NCI-H2029 treated with DMSO at 0.1 percent for 48 hours (cell line): ENCODE data around the gene TUBGCP2.

Experiments
- DNase-seq: peaks from one replicate; lab custom pipeline; 2025; lab: John Stamatoyannopoulos, UW

Gene TUBGCP2

DNA sequence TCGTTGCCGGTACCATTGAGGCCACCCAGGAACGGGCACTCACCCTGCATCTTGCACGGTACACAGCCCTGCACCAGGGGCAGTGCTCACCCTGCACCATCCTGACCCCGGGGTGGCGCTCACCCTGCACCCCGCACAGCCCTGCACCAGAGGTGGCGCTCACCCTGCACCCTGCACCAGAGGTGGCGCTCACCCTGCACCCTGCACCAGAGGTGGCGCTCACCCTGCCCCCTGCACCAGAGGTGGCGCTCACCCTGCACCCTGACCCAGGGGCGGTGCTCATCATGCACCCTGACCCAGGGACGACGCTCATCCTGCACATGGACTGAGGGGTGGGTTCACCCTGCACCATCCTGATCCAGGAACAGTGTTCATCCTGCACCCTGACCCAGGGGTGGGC is 6.4 kb downstream of the TUBGCP2 start:
- no peak for DNase-seq

DNA sequence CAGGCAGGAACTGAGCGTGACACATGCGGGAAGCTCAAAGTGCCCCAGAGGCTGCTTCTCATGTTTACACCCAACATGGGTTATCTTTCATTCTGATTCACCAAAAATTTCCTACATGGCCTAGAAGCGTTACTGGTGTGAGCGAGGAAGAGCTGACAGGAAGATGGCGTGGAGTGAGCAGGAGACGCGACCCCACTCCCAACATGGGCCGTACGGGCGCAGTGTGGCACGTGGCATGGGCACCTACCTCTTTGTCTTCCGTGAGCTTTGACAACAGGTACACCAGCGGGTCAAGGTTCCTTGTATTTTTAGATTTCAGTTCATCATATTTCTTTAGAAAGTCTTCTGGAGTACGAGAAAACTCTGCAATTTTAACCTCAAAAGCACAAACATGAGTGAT is 8.9 kb downstream of the TUBGCP2 start:
- DNase-seq, result no peak

DNA sequence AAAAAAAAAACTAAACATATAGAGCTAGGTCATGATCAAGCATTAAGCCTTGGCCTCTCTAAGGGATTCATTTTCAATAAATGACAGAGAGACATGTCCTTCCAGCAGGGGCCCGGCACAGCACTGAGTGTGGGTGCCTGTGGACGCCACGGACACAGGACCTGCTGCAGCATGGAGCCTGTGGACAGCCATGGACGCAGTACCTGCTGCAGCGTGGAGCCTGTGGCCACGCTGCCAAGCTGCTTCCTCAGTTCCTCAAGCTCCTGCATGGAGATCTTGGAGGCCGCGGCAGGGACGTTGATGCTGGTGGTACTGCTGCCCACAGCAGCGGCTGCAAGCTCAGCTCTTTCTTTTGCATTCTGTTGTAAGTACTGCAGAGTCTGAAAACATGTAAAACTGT is 9.4 kb downstream of the TUBGCP2 start:
- no peak for DNase-seq

DNA sequence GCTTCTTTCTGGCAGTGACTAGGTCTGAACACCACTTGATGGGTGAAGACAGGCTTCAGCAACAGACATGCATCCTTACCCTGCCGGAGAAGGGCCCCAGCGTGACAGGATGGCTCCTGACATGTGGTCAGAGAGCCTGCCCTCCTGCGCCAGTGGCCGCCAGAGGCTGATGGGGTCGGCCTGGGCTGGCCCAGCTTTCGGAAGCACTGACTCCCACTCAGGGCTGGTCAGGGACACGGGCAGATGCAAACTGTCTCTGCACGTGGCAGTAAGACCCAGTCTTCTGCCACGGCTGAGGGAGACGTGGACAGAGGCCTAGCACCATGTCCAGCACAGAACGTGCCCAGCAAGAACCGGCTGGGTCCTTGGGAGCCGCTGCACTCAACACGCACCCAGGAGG is 10.2 kb downstream of the TUBGCP2 start:
- no peak for DNase-seq

DNA sequence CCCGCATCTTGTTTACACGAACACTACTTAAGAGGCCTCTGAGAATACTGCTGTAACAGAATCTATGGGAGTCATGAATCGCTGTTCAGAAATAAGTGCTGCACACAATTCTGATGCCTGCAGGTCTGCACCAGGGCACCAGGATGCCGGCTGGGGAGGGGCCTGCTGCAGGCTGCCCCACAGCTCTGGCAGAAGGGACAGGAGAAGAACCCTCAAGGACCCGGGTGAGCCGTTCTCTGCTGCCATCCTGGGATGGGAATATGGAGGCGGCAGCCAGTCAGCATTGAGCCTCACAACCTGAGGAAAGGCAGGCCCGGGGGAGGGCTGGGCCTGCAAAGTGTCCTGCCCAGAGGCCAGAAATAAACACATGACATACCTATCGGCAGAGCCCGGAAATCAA is 11.2 kb downstream of the TUBGCP2 start:
- no peak for DNase-seq

DNA sequence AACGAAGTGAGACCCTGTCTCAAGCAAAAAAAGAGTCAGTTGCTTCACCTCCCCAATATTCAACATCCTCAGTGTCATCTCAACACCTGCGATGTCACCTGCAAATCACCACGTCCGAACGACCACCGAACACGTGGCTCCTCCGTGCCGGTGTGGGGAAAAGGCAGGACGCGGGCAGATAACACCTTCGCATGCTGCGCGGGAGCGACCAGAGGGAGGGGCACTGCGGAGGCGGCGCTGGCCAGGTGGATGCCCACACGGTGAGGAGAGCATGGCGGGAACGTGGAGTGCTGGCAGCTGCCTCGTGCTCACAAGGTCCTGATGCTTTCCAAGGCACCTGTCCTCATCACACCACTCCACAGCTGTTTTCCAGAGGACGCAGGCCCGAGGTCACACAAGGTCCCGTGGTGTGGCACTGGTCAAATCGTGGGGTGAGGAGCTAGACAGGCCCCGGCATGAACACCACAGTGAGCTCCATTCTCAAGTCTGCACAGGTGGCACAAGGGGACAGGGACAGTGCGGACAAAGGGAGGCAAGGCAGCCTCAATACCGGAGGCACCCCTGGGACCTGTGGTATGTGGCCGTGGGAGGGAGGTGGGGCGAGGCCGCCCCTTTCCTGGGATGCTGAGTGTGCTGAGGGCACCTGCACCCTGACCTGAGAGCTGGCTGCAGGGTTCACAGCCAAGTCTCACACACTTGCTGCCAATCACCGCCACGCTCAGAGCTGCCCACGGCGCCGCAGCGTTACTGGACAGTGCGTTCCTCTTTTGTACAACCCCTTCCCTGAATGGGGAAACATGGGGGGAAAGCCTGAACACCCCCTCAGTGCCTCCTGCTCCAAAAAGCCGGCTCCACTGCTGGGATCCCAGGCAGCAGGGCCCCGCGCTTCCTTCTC is 13.0 kb downstream of the TUBGCP2 start:
- DNase-seq, result no peak

DNA sequence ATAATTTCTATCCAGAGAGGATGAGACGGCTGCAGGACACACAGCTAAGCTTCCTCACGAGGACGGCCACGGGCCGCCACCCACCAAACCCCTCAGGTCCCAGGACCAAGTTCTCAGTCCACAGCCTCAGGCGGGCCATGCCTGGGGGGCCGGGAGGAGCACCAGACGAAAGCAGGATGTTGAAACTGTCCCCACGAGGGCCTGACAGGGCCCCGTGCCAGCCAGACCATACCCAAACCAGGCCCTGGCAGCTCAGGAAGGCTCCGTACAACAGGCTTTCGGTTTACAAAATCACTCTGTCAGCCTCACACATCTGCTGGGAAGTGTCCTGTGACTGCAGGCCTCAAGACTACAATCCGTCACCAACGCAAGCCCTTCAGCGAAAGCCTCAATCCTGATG is 14.5 kb downstream of the TUBGCP2 start:
- no peak for DNase-seq

DNA sequence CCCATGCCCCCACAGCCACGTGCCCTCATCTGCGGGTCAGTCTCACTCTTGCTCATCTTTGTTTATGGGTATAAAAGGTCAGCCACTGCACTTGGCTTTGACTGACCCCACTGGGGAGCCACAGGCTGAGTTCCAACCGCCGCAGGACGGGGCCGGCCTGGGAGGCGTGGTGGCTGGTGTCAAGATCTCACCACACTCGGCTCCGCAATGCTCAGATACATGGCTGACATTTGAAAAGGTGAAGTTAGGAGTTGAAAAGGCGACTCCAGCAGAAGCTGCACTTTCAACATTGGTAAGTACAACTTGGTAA is 14.9 kb downstream of the TUBGCP2 start:
- no peak for DNase-seq

DNA sequence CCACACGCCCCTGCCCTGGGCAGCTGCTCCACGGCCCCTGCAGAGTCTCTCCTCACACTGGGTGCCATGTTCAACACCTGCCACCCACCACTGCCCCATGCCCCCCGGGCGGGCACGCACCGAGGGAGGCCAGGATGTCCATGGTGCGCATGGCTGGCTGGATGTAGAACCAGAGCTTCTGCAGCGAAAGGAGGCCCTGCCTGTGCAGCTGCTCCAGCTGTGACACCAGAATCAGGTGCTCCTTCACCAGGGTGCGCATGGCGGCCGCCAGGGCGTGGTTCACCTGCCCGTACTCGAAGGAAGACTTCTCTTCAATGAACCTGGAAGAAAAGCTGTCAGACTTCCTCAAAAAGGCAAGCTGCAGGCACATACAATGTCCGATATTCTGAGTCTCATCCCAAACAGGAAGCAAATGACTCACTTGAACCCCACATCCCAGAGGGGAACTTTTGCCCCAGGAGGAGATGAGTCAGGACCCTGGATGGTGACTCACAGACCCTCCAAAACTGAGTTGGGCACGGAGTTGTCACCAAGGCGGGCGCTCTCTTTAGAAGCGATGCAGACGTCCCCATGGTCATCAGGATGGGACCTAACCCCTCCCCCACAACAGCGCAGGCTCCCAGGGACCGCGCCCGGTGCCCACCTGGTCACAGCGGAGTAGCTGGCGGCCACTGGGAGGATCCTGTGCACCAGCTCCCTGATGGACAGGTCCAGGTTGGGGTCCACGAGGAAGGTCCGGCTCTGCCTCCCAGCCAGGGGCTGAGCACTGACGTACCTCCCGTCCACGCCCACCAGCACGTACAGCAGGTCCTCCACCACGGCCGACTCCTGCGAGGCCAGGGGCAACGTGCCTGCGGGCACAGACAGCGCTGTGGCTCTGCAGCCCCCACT is 15.5 kb downstream of the TUBGCP2 start:
- no peak for DNase-seq

DNA sequence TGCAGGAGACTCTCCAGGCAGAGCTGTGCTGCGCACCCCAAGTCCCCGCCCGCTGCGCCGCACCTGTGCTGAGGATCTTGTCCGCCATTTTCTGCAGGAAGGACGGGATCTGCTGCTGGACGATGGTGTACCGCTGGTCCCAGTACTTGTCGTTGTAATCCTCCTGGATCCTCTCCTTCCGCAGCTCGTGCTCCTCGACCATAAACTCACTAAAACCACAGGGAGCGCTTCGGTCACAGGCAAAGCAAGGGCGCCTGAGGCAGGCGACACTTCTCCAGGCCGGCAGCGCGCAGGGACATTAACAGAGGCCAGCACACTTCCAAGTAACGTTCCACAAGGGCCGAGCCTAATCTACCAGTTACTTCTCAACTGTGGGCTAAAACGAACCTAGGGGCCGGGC is 18.9 kb downstream of the TUBGCP2 start:
- no peak for DNase-seq

DNA sequence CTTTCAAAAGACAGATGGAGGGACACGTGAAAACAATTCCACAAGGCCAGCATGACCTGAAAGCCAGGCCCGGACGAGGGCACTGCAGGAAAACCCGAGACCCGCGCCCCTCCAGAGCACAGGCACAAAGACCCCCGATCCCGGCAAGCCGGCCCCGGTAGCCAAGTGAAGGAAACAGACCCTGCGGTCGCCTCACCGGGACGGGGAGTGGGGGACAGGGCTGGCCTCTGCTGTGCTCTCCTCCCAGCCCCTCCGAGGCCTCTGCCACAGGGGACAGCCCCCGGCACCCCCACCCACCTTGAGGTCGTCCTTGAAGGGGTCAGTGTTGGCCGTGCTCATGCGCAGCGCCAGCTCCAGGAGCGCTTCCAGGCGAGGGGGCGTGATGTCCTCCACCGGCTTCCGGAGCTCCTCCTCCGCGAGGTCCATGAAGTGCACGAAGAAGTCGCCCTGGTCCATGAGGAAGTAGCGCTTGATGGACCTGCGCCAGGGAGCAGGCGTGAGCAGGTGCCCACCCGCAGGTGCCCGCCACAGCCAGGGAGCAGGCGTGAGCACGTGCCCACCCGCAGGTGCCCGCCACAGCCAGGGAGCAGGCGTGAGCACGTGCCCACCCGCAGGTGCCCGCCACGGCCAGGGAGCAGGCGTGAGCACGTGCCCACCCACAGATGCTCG is 20.7 kb downstream of the TUBGCP2 start:
- no peak for DNase-seq

DNA sequence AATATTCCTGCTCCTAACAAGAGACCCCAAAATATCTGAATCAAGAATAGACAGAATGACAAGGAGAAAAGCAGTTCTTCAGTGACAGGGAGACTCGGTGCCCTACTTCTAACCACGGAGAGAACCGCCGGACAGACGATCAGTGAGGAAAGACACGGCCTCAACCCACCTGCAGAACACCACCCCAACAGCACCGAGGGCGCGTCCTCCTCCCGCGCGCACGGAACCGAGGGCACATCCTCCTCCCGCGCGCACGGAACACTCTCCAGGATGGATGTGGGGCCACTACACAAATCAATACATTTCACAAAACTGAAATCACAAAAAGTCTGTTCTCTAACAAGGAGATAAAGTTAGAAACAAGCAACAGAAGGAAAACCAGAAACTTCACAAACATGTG is 22.3 kb downstream of the TUBGCP2 start:
- no peak for DNase-seq

DNA sequence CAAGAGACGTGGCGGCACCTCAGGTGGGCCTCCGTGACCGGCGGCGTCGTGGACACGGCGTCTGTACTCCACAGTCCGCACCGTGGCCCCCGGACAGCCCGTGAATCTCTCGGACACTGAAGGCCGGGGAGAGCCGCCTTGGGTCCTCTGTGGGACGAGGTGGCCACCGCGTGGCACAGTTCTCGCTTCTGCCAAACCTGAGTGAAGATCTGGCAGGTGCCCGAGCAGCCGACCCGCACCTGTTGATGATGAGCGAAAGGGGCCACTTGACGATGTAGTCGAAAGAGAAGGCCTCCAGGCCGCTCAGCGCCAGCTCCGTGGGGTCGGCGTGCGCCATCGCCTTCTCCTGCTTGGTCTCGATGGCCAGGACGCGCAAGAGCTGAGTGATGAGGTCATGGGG is 23.5 kb downstream of the TUBGCP2 start:
- no peak for DNase-seq

DNA sequence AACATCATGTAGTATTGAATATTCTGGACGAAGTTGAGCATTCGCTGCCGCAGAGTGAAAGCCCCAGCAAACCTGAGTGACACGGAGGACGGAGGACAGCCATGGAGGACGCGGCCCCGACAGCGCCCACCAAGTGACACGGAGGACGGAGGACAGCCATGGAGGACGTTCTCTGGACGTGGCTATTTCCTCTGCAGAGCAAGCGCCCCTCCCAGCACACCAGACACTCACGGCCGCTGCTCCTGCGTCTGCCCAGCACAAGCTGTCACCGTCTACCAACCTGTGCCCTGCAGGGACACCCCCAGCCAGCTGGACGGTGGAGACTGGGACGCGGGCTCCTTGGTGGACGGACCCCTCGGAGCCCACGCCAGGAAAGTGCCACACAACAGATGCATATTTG is 24.7 kb downstream of the TUBGCP2 start:
- DNase-seq, result no peak

DNA sequence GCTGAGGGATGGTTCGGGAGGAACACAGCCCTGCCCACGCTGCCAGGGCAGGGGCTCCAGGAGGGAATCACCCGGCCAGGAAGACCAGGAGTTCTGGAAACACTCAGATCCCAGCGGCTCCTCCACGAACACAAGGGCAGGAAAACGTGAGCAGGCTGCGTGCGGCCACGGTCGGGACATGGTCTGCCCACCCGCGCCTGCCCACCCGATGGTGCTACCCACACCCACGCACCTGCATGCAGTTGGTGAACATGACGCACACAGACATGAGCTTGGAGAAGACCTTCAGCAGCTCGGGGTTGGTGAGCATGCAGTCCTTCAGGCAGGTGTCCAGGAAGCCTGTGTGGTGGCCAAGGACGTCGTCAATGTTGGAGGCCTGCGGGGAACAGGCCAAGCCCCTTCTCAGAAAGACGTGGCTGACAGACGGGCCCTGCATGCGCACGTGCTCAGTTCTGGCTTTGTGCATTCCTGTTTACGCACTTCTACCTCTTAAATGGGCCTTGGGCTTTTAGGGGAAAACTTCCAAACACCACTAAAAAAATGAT is 25.8 kb downstream of the TUBGCP2 start:
- no peak for DNase-seq

DNA sequence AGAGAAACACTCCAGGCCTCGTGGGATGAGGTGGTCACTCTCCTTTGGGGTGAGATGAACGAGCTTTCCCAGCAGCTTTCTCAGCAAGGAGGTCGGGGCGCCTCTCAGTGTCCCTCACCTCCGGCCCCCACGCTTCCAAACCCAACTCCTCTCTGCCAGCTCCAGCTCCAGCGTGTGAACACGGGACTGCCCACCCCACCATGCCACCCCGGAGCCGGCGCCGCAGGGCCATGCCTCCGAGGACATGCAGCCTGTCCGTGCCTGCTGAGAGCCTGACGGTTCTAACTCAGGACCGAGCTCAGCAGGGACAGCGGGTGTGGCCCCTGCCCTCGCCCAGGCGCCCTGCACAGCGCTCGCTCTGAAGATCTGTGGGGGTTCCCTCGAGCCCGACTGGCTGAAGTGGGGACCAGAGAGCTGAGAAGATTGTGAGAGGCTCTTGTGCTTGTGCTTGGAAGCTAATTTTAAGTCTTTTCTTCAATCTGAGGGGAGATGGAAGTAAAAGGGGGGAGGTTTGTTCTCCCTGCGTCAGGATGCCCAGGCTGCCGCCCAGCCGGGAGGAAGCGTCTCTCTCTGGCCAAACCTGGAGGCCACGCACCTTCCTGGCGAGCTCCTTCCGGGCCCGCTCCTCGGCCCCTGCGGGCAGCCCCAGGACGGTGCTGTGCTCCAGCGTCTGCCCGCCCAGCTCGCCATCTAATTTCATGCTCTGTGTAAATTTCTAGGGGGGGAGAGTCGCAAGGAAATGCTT is 26.9 kb downstream of the TUBGCP2 start:
- no peak for DNase-seq

DNA sequence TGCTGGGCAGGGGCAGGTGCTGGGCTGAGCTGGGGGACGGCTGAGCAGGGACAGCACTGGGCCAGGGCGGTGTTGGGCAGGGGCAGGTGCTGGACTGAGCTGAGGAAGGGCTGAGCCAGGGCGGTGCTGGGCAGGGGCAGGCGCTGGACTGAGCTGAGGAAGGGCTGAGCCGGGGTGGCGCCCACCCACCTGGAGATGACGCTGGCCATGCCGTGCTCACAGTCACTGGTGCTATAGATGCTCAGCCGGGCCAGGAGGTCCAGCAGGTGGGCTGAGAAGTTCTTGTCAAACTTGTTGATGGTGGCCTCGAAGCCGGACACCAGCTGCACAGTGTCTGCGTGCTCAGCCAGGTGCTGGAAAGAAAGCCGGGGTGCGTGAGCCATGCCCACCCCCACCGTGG is 27.6 kb downstream of the TUBGCP2 start:
- no peak for DNase-seq

DNA sequence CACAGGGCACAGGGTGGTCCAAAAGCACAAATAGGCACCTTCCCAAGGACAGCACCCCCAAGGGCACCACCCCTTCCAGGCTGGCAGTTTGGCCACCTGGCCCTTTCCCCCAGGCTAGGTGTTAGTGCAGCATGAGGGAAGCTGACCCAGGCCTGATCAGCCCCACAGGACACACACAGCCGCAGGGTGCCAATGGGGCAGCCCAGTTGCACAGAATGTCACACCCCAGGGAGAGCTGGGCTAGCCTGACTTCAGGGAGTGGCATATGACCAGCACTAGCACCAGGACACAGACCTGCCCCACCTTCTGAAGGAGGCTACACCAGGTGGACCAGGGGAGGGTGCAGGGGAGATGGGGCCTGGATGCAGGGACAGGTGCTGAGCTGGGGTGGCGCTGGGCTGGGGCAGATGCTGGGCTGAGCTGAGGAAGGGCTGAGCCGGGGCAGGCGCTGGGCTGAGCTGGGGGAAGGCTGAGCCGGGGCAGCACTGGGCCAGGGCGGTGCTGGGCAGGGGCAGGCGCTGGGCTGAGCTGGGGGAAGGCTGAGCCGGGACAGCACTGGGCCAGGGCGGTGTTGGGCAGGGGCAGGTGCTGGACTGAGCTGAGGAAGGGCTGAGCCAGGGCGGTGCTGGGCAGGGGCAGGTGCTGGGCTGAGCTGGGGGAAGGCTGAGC is 28.1 kb downstream of the TUBGCP2 start:
- DNase-seq, result no peak

DNA sequence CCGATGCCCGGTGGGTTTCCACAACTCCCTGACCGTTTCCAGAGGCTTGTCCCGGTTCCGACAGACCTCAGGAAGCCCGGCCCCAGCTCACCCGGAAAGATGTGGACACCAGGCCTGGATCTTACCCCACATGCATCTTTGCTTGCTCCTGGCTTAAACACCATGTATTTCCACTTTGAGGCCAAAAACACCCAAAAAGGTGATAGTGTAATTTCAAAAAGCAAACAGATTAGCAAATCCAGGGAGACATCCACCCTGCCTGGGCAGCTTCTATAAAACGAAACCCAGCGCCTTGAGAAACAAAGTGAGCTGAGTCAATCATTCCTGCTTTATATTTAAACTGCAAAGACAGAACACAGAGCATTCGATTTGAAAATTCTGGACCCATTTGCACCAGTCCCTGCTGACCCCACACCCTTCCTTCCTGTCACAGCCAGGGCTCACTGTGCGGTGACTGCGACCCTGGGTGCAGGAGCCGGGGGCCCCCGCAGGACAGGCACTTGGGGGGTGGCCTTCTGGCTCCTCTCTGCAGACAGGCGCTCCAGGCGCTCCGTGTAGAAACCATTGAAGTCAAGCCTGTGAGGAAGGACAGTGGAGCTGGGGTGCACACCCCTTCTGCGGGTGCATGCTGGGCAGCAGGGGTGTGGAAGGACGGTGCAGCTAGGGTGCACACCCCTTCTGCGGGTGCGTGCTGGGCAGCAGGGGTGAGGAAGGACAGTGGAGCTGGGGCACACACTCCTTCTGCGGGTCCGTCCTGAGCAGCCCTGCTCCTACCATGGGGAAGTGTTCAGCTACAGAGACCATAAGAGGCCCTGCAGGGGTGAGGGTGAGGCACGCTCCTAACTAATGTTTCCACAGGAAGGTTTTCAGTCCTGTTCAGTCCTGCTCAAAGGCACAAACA is 29.1 kb downstream of the TUBGCP2 start:
- DNase-seq, result no peak

DNA sequence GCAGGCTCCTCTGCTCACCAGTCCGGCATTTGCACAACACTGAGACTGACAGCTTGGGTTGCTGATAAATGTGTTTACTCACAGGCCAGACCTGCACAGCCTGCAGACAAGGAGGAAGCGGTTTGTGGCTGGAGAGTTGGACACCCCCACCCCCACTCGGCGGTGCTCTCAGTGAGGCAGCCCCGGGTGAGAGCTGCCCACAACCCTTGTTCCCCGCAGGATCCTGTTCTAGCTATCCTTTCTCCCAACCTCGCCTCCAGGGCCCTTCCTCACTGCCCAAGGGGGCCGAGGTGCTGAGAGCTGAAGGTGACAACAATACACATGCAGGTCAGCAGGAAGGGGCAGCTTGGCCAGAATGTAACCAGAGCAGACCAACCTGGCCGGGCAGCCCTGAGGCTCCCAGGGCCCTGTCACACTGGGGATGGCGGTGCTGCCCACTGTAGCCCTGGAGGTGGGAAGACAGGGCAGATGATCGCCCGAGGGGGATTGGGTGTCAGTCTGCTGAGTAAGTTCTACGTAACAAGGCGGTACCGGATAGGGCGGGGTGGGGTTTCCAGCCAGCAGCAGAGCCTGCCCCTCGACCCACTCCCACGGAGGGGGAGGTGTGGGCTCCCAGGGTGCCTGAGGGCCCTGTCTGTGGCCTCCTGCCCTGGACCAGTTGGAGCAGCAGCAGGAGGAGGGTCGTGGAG is 30.0 kb downstream of the TUBGCP2 start:
- no peak for DNase-seq
